Measurements from ENCODE around the gene PDP2.

GRCh38 chr16:66882702-66883101 is 2.4 kb downstream of the PDP2 start:
- TF ChIP-seq CTCF (IDR thresholded peaks at IDR 0.05), result no peak
- no peak for TF ChIP-seq POLR2A (IDR thresholded peaks at IDR 0.05)

All from adrenal gland (tissue), 5 donors.